ENCODE results near the gene STAC2.
A peak's percentile ranks its signal among the peaks of the same experiment; 100 is the strongest.
"Not testable (repeated sequence)": the region's sequence is repeated elsewhere in the genome, so short reads cannot be mapped to it uniquely, and the experiment has no call there.

STAC2 gene, protein sequence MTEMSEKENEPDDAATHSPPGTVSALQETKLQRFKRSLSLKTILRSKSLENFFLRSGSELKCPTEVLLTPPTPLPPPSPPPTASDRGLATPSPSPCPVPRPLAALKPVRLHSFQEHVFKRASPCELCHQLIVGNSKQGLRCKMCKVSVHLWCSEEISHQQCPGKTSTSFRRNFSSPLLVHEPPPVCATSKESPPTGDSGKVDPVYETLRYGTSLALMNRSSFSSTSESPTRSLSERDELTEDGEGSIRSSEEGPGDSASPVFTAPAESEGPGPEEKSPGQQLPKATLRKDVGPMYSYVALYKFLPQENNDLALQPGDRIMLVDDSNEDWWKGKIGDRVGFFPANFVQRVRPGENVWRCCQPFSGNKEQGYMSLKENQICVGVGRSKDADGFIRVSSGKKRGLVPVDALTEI

DNA sequence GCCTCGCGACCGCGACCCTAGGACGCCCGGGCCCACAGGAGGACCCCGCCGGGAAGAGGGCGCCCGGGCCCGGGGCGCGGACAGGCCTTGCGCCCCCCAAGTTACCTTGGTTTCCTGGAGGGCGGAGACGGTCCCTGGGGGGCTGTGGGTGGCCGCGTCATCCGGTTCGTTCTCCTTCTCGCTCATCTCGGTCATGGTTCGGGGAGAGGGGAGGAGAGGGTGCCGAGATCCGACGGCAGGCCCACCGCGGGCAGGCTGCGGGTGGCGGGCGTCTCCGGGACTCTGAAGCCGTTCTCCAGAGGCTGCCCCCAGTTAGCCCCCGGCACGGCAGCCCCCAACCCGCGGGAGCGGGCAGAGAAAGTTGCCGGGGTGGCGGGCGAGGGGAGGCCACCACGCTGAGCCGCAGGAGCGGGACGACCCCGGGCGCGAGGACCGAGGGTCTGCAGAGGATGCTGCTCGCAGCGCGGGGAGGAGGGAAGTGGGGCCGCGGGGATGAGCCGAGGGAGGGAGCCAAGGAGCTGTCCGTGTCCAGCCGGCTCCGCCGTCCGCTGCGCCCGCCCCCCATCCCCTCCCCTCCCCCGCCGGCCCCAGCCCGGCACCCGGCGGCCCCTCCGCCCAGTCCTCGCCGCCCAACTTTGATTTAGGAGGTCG, at the start of gene STAC2:
Gene STAC2, minus strand, starts transcription at position 638 of the 651 bp plus-strand sequence. Its CDS starts 443 bp downstream, at position 195.
- no peak for DNase-seq (ENCODE audit: low spot score)

DNA sequence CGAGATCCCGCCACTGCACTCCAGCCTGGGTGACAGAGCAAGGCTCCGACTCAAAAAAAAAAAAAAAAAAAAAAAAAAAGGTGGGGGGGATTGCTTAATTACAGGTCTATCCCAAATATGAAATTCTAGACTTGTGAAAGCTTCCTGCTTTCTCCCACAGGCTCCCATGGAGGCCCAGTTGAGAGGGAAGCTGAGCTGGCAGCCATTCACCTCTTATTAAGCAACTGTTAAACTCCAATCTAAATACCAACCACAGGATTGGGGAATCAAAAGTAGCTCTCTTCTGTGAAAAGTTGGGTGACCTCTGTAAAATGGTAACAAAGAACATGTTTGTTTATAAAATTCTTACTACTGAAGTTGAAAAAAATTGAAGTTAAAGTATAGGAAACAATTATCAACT, 45.8 kb upstream of the STAC2 start:
- no peak for DNase-seq (ENCODE audit: low spot score)

GRCh38 chr17:39270923-39271322, 45.2 kb upstream of the STAC2 start:
- peak; percentile 14 for DNase-seq (ENCODE audit: low spot score)

DNA sequence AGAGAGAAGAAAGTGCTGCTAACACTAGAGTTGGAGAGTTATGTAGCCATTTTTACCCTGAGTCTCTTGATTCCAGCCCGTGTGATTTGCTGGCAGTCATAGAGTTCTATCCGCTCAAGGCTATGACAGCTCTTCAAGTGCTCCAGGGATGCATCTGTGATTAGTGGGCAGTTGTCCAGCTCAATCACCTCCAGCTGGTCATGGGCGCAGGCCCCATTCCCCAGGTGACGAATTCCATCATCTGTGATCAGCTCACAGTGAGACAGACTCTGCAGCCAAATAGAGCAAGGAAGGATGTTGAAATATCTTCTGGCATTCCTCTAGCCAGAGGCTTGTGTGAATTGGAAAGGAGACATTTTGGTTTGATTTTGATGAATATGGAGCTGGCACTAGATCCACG, 38.4 kb upstream of the STAC2 start:
- peak; percentile 81 for DNase-seq (ENCODE audit: low spot score)

DNA sequence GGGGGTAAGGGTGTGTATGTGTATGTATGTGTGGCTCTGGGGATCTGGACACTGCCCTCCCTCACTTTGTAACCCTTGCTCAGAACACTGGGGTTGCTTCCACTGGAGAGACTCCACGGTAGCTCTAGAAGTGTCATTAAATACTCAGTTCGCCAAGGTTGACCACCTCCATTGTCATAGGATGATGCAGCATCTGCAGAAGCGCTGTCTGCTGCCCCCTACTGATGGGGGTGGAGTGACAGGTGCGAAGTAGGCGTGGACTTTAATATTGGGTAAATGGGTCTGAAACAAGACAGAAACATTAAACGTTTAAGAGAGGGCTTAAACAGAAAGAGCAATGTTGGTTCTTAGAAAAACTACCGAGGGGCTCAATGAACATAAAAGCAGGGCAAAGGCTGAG, 35.5 kb upstream of the STAC2 start:
- DNase-seq (ENCODE audit: low spot score), result no peak

- no peak for DNase-seq (ENCODE audit: low spot score)
Measured at GRCh38 chr17:39252788-39253460, 27.2 kb upstream of the STAC2 start.

GRCh38 chr17:39251997-39252396, 26.3 kb upstream of the STAC2 start:
- DNase-seq (ENCODE audit: low spot score), result no peak

DNA sequence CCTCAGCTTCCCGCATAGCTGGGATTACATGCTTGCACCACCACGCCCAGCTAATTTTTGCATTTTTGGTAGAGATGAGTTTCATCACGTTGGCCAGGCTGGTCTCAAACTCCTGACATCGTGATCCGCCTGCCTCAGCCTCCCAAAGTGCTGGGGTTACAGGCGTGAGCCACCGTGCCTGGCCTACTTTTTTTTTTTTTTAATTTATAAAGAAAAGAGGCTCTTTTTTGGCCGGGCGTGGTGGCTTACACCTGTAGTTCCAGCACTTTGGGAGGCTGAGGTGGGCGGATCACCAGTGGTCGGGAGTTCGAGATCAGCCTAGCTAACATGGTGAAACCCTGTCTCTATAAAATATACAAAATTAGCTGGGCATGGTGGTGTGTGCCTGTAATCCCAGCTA, 24.3 kb upstream of the STAC2 start:
- not testable (repeated sequence) for DNase-seq (ENCODE audit: low spot score)

GRCh38 chr17:39246274-39246673, 20.5 kb upstream of the STAC2 start:
- no peak for DNase-seq (ENCODE audit: low spot score)

DNA sequence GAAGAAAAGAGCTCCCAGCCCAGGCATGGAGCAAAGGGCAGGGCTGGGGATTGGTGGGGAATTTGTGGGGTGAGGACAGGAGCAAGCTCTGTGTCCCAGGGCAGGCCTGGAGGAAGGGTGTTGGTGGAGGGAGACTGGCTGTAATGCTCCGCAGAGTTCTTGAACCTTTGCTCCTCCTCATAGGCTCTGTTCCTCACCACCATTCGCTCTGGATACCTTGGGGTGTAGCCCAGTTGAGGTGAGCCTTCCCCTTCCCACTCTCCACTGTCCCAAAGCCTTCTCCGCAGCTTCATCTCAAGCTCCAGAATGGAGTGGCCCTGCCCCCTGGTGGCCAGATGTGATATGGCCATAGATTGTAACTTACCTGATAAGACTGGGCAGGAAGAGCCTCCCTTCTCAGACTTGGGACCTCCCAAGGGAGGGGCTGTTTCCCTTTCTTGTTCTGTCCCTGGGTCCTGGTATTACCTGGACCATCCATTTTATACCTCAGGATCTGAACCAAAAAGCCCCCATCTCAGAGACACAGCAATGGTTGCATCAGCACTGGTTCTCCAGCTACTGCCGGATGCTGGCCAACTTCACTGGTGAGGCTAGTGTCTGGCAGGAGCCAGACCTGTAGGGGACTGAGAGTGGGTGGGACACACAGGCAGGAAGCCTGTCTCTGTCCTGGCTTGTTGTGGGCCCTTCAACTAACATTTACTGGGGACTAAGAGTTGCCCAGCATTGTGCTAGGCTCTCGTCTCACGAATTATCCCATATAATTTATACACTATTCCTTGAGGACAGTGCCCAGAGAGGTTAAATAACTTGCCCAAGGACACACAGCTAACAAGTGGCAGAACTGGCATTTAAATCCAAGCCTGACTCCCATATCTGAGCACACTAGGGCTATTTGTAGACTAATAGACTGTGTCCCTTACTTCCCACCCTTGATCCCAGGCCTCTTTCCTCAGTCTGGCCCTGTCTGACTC, 19.1 kb upstream of the STAC2 start:
- DNase-seq (ENCODE audit: low spot score), result peak; percentile 93

GRCh38 chr17:39244016-39244599, 18.4 kb upstream of the STAC2 start:
- no peak for DNase-seq (ENCODE audit: low spot score)

DNA sequence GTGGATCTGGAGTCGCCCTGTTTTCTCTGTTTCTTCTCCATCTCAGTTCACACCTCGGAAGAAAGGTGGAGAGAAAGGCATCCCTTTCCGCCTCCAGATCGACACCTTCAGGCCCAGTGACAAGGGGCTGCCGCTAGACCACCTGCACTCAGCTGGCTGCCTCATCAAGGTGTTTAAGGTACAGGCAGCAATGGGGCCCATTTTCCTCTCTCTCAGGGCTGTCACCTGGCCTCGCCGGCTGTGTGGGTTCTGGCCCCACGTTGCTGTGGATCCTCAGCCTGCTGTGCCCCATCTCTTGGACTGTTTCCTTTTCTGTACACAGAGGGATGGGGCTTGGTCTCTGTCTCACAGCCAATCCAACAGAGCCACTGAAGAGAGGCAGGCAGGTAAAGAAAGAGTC, 17.4 kb upstream of the STAC2 start:
- DNase-seq (ENCODE audit: low spot score), result no peak

DNA sequence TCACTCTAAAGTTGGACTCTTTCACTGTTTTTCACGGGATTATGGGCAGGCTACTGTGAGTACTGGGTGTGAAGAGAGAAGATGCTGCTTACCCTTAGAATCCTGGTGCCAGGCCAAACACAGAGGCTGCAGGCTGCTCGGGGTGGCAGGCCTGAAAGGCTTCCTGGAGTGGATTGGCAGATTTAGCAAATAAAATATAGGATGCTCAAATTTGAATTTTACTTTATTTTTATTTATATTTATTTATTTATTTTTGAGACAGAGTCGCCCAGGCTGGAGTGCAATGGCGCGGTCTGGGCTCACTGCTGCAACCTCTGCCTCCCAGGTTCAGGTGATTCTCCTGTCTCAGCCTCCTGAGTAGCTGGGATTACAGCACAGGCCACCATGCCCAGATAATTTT, 14.9 kb upstream of the STAC2 start:
- no peak for DNase-seq (ENCODE audit: low spot score)

DNA sequence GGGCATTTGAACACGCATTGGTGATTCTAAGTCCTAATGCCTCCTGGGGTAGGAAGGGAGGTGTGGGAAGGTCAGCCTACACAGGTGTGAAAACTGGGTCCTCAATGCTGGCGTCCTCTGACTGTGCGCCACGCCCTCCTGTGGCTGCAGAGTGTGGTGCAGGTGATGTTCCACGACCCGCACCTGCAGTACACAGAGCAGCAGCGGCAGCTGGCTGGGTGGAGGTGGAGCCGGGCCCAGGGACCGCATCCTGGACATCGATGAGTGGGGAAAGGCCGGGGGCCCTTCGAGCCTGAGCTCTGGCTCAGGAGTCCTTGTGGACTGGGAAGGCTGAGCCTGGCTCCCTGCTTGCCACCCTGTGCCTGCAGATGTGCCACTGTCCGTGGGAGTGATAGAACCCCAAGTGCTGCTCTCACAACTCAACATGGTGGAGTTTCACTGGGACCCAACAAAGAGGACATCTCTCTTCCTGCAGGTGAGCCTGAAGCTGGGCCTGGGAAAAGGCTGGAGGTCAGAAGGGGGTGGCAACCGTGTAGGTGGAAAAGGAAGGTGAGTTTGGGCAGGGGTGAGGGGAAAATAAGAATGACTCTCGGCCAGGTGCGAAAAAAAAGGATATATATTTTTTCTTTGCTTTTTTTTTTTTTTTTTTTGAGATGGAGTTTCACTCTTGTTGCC, 14.0 kb upstream of the STAC2 start:
- DNase-seq (ENCODE audit: low spot score), result peak; percentile 47

DNA sequence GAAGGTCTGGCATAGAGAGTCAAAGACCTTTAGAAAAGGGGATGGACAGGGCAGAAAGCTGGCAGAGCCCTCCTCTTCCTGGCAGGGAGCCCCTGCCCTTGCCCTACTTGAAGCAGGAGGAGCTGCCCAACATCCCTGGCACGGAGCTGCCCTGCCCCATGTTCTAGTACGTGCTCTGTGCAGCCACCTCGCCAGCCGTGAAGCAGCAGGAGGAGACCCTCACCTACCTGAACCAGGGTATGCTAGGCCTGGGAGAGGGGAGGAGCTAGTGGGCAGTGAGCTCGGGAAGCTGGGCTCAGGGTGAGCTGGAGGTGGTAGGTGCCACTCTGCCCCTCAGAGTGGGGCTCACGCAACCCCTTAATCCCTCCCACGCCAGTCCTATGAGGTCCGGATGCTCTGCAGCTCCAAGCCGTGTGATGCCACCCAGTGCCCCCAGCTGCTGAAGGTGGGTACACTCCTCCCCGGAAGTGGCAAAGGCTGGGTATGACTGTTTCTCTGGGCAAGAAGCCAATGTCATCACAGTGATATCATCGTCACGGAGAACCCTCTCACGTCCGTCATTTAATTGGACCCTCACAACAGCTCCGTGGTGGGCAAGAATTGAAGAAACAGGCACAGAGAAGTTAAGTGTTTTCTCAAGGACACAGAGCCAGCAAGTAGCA, 12.7 kb upstream of the STAC2 start:
- peak; percentile 38 for DNase-seq (ENCODE audit: low spot score)

DNA sequence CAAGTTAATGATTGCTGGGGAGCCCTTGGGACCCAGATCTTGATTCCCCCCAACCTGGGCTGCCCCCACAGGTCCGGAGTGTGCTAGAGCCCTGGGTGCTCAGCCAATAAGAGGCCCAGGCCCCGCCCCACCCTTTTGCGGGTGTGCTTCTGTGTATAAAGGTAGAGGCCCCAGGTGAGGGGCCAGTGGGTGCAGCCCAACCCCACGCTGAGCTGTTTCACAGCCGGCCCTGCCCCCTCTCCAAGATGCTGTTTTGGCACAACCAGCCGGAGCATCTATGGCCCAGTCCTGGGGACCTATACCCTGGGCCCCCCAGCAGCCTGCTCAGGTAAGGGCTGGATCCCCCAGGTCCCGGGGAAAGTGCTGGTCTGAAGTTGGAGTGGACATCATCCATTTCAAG, 11.8 kb upstream of the STAC2 start:
- DNase-seq (ENCODE audit: low spot score), result no peak

- DNase-seq (ENCODE audit: low spot score), result no peak
Measured at GRCh38 chr17:39236981-39237441, 11.3 kb upstream of the STAC2 start.

GRCh38 chr17:39236450-39236927, 10.7 kb upstream of the STAC2 start:
- DNase-seq (ENCODE audit: low spot score), result no peak

- DNase-seq (ENCODE audit: low spot score), result peak; percentile 84
Measured at GRCh38 chr17:39235555-39236449, 10.1 kb upstream of the STAC2 start.

All from cerebellar cortex (tissue), 1 donor.